LHCN-M2 (cell line): ENCODE data around the gene RABGGTA. TPM values are rescaled to one million over a fixed set of nuclear protein-coding genes. Genes with fewer than 3 reads are reported as not detected.
"Not testable (repeated sequence)": the region's sequence is repeated elsewhere in the genome, so short reads cannot be mapped to it uniquely, and the experiment has no call there.

Experiments used
- DNase-seq: peaks from one replicate; pipeline ENCODE4 v3.0.0-alpha.2; 2012; ENCODE audit warnings: low read depth
- total RNA-seq: library from RNA; depleted of rRNA; stranded (reverse); fragments of >200 nt; gene quantifications from 2 replicates; pipeline ENCODE4 v1.2.3, GENCODE V29; 2014; rRNA removed

Gene RABGGTA
- total RNA-seq, 1 experiment from 2014 or later: 29.4 TPM

- DNase-seq: no peak
Observed at GRCh38 chr14:24219521-24219920, 51.9 kb downstream of the RABGGTA start.

- DNase-seq: no peak
Observed at GRCh38 chr14:24219080-24219479, 52.3 kb downstream of the RABGGTA start.

- not testable (repeated sequence) for DNase-seq
Observed at GRCh38 chr14:24216876-24217275, 54.5 kb downstream of the RABGGTA start.

GRCh38 chr14:24216345-24216699, 55.1 kb downstream of the RABGGTA start:
- no peak for DNase-seq

Other genes starting within 250 kb of the RABGGTA start
- gene CARMIL3, start 219.6 kb downstream of the RABGGTA start, total RNA-seq: under 0.01 TPM in 1 of 2 replicates, not detected in the other
- gene CPNE6, start 200.0 kb downstream of the RABGGTA start, total RNA-seq: not detected in 2 replicates
- 5.1 and 9.4 TPM in 2 replicates for gene PCK2, start 177.3 kb downstream of the RABGGTA start, total RNA-seq
- gene DCAF11, start 156.8 kb downstream of the RABGGTA start, total RNA-seq: 52.8 and 64.6 TPM in 2 replicates
- 1.6 and 3.0 TPM in 2 replicates for gene NRL, start 156.6 kb downstream of the RABGGTA start, total RNA-seq
- 8.0 and 12.9 TPM in 2 replicates for gene FITM1, start 140.9 kb downstream of the RABGGTA start, total RNA-seq
- gene PSME1, start 135.4 kb downstream of the RABGGTA start, total RNA-seq: 90.0 and 143 TPM in 2 replicates
- 25.2 and 25.6 TPM in 2 replicates for gene EMC9, start 130.0 kb downstream of the RABGGTA start, total RNA-seq
- 48.4 and 81.9 TPM in 2 replicates for gene PSME2, start 125.0 kb downstream of the RABGGTA start, total RNA-seq
- 44.2 and 82.1 TPM in 2 replicates for gene RNF31, start 124.1 kb downstream of the RABGGTA start, total RNA-seq
- 43.3 and 70.1 TPM in 2 replicates for gene IRF9, start 110.3 kb downstream of the RABGGTA start, total RNA-seq
- 1.6 and 5.5 TPM in 2 replicates for gene REC8, start 99.5 kb downstream of the RABGGTA start, total RNA-seq
- gene IPO4, start 82.8 kb downstream of the RABGGTA start, total RNA-seq: 75.0 and 87.9 TPM in 2 replicates
- gene TM9SF1, start 76.2 kb downstream of the RABGGTA start, total RNA-seq: 84.2 and 85.8 TPM in 2 replicates
- not detected in 2 replicates for gene TSSK4, start 65.9 kb downstream of the RABGGTA start, total RNA-seq
- gene CHMP4A, start 58.1 kb downstream of the RABGGTA start, total RNA-seq: 48.6 and 54.1 TPM in 2 replicates
- gene MDP1, start 55.5 kb downstream of the RABGGTA start, total RNA-seq: 16.6 and 18.5 TPM in 2 replicates
- 260 and 318 TPM in 2 replicates for gene NEDD8, start 39.2 kb downstream of the RABGGTA start, total RNA-seq
- gene GMPR2, start 38.7 kb downstream of the RABGGTA start, total RNA-seq: 83.1 and 87.8 TPM in 2 replicates
- gene TINF2, start 29.0 kb downstream of the RABGGTA start, total RNA-seq: 55.9 and 56.6 TPM in 2 replicates
- gene TGM1, start 8.4 kb downstream of the RABGGTA start, total RNA-seq: 0.38 and 2.5 TPM in 2 replicates
- 14.4 and 16.1 TPM in 2 replicates for gene DHRS1, start 28.2 kb upstream of the RABGGTA start, total RNA-seq
- gene NOP9, start 28.3 kb upstream of the RABGGTA start, total RNA-seq: 23.0 and 23.7 TPM in 2 replicates
- 0.34 TPM in 1 of 2 replicates, not detected in the other for gene CIDEB, start 36.4 kb upstream of the RABGGTA start, total RNA-seq
- 2.4 and 2.5 TPM in 2 replicates for gene LTB4R2, start 38.5 kb upstream of the RABGGTA start, total RNA-seq
- gene LTB4R, start 39.9 kb upstream of the RABGGTA start, total RNA-seq: 0.90 and 1.7 TPM in 2 replicates
- gene ADCY4, start 63.5 kb upstream of the RABGGTA start, total RNA-seq: under 0.01 TPM in 1 of 2 replicates, not detected in the other
- gene RIPK3, start 68.4 kb upstream of the RABGGTA start, total RNA-seq: not detected in 2 replicates
- 17.1 and 21.6 TPM in 2 replicates for gene NFATC4, start 96.6 kb upstream of the RABGGTA start, total RNA-seq
- 0.06 TPM in 2 replicates for gene NYNRIN, start 127.4 kb upstream of the RABGGTA start, total RNA-seq
- 1.3 and 1.9 TPM in 2 replicates for gene CBLN3, start 158.1 kb upstream of the RABGGTA start, total RNA-seq
- 27.0 and 29.7 TPM in 2 replicates for gene KHNYN, start 158.4 kb upstream of the RABGGTA start, total RNA-seq
- 22.3 and 26.6 TPM in 2 replicates for gene SDR39U1, start 171.2 kb upstream of the RABGGTA start, total RNA-seq
- gene CMA1, start 236.7 kb upstream of the RABGGTA start, total RNA-seq: not detected in 2 replicates